Measurements from ENCODE around the gene ESRRA. TPM values are rescaled to one million over a fixed set of nuclear protein-coding genes. Genes with fewer than 3 reads are reported as not detected.
A peak's percentile ranks its signal among the peaks of the same experiment; 100 is the strongest.

The ESRRA gene
- total RNA-seq, 1 donor from 2014 or later, result 42.3 TPM

- peaks cover 5% of the 10 kb centered on the region for H3K27me3 Mint-ChIP-seq (ENCODE audit: unreplicated experiment)
- peaks cover 18% of the 10 kb centered on the region for H3K36me3 Mint-ChIP-seq (ENCODE audit: low read depth, unreplicated experiment)
- H3K4me3 Mint-ChIP-seq (ENCODE audit: unreplicated experiment), result no peak overlapping the region
- peaks cover 9% of the 10 kb centered on the region for H3K4me1 Mint-ChIP-seq (ENCODE audit: unreplicated experiment)
- TF ChIP-seq, protein P1, sequence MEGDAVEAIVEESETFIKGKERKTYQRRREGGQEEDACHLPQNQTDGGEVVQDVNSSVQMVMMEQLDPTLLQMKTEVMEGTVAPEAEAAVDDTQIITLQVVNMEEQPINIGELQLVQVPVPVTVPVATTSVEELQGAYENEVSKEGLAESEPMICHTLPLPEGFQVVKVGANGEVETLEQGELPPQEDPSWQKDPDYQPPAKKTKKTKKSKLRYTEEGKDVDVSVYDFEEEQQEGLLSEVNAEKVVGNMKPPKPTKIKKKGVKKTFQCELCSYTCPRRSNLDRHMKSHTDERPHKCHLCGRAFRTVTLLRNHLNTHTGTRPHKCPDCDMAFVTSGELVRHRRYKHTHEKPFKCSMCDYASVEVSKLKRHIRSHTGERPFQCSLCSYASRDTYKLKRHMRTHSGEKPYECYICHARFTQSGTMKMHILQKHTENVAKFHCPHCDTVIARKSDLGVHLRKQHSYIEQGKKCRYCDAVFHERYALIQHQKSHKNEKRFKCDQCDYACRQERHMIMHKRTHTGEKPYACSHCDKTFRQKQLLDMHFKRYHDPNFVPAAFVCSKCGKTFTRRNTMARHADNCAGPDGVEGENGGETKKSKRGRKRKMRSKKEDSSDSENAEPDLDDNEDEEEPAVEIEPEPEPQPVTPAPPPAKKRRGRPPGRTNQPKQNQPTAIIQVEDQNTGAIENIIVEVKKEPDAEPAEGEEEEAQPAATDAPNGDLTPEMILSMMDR (IDR thresholded peaks at IDR 0.05; ENCODE audit: unreplicated experiment), result no peak
- H3K27ac Mint-ChIP-seq (ENCODE audit: unreplicated experiment), result no peak overlapping the region
- DNase-seq (ENCODE audit: low spot score), result no peak
- H3K9me3 Mint-ChIP-seq (ENCODE audit: unreplicated experiment), result no peaks in the 10 kb centered on the region
These were observed 19.6 kb downstream of the ESRRA start for GRCh38 chr11:64324692-64325469.

DNA sequence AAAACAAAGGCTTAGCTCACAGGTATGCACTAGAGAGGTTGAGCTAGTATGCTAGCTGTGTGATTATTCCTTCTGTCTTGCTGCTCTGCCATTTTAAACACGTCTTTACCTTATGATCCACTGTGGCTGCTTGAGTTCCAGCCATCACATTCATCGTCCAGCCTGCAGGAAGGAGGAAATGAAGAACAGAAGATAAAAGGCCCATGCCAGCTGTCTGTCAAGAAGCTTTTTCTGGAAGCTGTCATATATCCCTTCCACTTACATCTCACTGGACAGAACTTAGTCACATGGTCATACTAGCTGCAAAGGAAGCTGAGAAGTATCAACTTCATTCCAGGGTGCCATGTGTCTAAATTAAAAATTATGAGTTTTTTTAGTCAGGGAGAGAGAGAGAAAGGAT is 22.1 kb downstream of the ESRRA start:
- Mint-ChIP-seq H3K36me3 (ENCODE audit: low read depth, unreplicated experiment) (no peaks in the 10 kb centered on the region), H3K27me3 (ENCODE audit: unreplicated experiment) (peaks cover 1% of the 10 kb centered on the region)

DNA sequence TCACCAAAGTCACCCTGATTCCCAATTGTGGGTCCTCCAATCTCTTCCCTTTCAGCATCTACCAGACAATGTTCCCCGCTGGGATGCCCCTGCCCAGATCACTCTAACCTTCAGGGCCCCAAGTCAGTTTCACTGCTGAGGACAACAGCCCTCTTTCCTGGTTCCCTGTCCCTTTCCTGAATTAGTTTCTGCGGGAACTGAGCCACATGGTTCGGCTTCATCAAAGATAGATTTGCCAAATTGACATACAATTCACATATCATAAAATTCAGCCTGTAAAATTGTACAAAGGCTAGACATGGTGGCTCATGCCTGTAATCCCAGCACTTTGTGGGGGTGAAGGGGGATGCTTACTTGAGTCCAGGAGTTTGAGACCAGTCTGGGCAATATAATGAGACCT is 22.7 kb downstream of the ESRRA start:
- no peaks in the 10 kb centered on the region for H3K36me3 Mint-ChIP-seq (ENCODE audit: low read depth, unreplicated experiment)
- H3K4me3 Mint-ChIP-seq (ENCODE audit: unreplicated experiment), result no peak overlapping the region
- no peak overlapping the region for H3K27ac Mint-ChIP-seq (ENCODE audit: unreplicated experiment)
- TF ChIP-seq, protein P1 (IDR thresholded peaks at IDR 0.05; ENCODE audit: unreplicated experiment), result no peak
- DNase-seq (ENCODE audit: low spot score), result no peak
- peaks cover 1% of the 10 kb centered on the region for H3K27me3 Mint-ChIP-seq (ENCODE audit: unreplicated experiment)
- no peaks in the 10 kb centered on the region for H3K9me3 Mint-ChIP-seq (ENCODE audit: unreplicated experiment)
- peaks cover 6% of the 10 kb centered on the region for H3K4me1 Mint-ChIP-seq (ENCODE audit: unreplicated experiment)

More for the DNA sequence above, 22.1 kb downstream of the ESRRA start:
- H3K9me3 Mint-ChIP-seq (ENCODE audit: unreplicated experiment), result no peaks in the 10 kb centered on the region
- no peak overlapping the region for H3K27ac Mint-ChIP-seq (ENCODE audit: unreplicated experiment)
- H3K4me1 Mint-ChIP-seq (ENCODE audit: unreplicated experiment), result peaks cover 6% of the 10 kb centered on the region
- TF ChIP-seq, protein P1 (IDR thresholded peaks at IDR 0.05; ENCODE audit: unreplicated experiment), result no peak
- no peak overlapping the region for H3K4me3 Mint-ChIP-seq (ENCODE audit: unreplicated experiment)
- DNase-seq (ENCODE audit: low spot score), result no peak

DNA sequence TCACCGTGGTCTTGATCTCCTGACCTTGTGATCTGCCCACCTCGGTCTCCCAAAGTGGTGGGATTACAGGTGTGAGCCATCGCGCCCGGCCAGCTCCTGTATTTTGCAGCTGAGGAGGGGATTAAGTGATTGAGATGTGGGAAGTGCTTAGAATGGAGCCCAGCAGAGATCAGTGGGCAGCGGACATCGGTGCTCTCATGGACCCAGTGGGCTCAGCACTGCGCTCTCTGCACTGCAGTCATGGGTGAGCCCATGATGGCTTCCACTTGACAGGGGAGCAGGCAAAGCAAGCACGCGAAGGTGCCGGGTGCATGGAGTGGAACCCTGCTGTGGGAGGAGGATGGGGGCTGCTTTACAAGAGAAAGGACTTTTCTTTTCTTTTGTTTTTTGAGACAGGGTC is 25.6 kb downstream of the ESRRA start:
- Mint-ChIP-seq H3K9me3 (ENCODE audit: unreplicated experiment) (no peaks in the 10 kb centered on the region), H3K27me3 (ENCODE audit: unreplicated experiment) (peaks cover 4% of the 10 kb centered on the region), H3K27ac (ENCODE audit: unreplicated experiment) (no peak overlapping the region), H3K4me3 (ENCODE audit: unreplicated experiment) (no peak overlapping the region), H3K4me1 (ENCODE audit: unreplicated experiment) (no peaks in the 10 kb centered on the region), H3K36me3 (ENCODE audit: low read depth, unreplicated experiment) (no peaks in the 10 kb centered on the region)
- TF ChIP-seq, protein P1 (IDR thresholded peaks at IDR 0.05; ENCODE audit: unreplicated experiment), result no peak
- no peak for DNase-seq (ENCODE audit: low spot score)

GRCh38 chr11:64331569-64332371 is 26.4 kb downstream of the ESRRA start:
- TF ChIP-seq, protein P1 (IDR thresholded peaks at IDR 0.05; ENCODE audit: unreplicated experiment), result peak; percentile 24
- Mint-ChIP-seq H3K9me3 (ENCODE audit: unreplicated experiment) (no peaks in the 10 kb centered on the region), H3K36me3 (ENCODE audit: low read depth, unreplicated experiment) (no peaks in the 10 kb centered on the region), H3K4me1 (ENCODE audit: unreplicated experiment) (no peaks in the 10 kb centered on the region), H3K27ac (ENCODE audit: unreplicated experiment) (no peak overlapping the region), H3K27me3 (ENCODE audit: unreplicated experiment) (peaks cover 4% of the 10 kb centered on the region), H3K4me3 (ENCODE audit: unreplicated experiment) (no peak overlapping the region)
- peak; percentile 51 for DNase-seq (ENCODE audit: low spot score)
